H9 (cell line): Measurements from ENCODE around the gene BARX1. TPM values are rescaled to one million over a fixed set of nuclear protein-coding genes. Genes with fewer than 3 reads are reported as not detected.

Experiments used
- DNase-seq: peaks from one replicate; pipeline ENCODE4 v3.0.0-alpha.2; 2017
- H2AFZ ChIP-seq: one replicate; pipeline ENCODE4 v1.6.1; 2013; ENCODE audit warnings: mild to moderate bottlenecking, low read length, control low read depth, moderate library complexity
- H2AK5ac ChIP-seq: 2 replicates; pipeline ENCODE4 v1.6.1; 2013; ENCODE audit warnings: low read length, control low read depth, mixed read lengths; ENCODE audit not compliant: insufficient read length
- H2BK120ac ChIP-seq: one replicate; pipeline ENCODE4 v1.6.1; 2013; ENCODE audit warnings: low read depth, mild to moderate bottlenecking, low read length, control low read depth, inconsistent platforms; ENCODE audit not compliant: poor library complexity, severe bottlenecking
- H2BK12ac ChIP-seq: 2 replicates; pipeline ENCODE4 v1.6.1; 2013; ENCODE audit warnings: low read length, control low read depth, mixed read lengths, low read depth; ENCODE audit not compliant: insufficient read length
- H2BK15ac ChIP-seq: 2 replicates; pipeline ENCODE4 v1.6.1; 2013; ENCODE audit warnings: low read depth, low read length, control low read depth
- H2BK20ac ChIP-seq: one replicate; pipeline ENCODE4 v1.6.1; 2013; ENCODE audit warnings: low read depth, mild to moderate bottlenecking, low read length, control low read depth, inconsistent platforms; ENCODE audit not compliant: poor library complexity, severe bottlenecking
- H2BK5ac ChIP-seq: 2 replicates; pipeline ENCODE4 v1.6.1; 2013; ENCODE audit warnings: low read length, control low read depth, mixed read lengths; ENCODE audit not compliant: insufficient read length
- H3K14ac ChIP-seq: 2 replicates; pipeline ENCODE4 v1.6.1; 2013; ENCODE audit warnings: low read length, control low read depth; ENCODE audit not compliant: insufficient read depth
- H3K18ac ChIP-seq: 2 replicates; pipeline ENCODE4 v1.6.1; 2013; ENCODE audit warnings: low read depth, mild to moderate bottlenecking, mixed read lengths, low read length, control low read depth; ENCODE audit not compliant: insufficient read length
- H3K23ac ChIP-seq: 2 replicates; pipeline ENCODE4 v1.6.1; 2013; ENCODE audit warnings: low read length, control low read depth, mixed read lengths, low read depth; ENCODE audit not compliant: insufficient read length
- H3K23me2 ChIP-seq: 2 replicates; pipeline ENCODE4 v1.6.1; 2013; ENCODE audit warnings: low read depth, mild to moderate bottlenecking, mixed read lengths, low read length, control low read depth; ENCODE audit not compliant: insufficient read length, poor library complexity, severe bottlenecking
- H3K27ac ChIP-seq: 2 replicates; pipeline ENCODE4 v1.5.1; 2013; ENCODE audit warnings: low read length, control low read depth, mixed read lengths, low read depth; ENCODE audit not compliant: insufficient read length
- H3K27me3 ChIP-seq: 2 replicates; pipeline ENCODE4 v1.6.1; 2013; ENCODE audit warnings: low read length, control low read depth, inconsistent platforms; ENCODE audit not compliant: insufficient read depth
- H3K4ac ChIP-seq: 2 replicates; pipeline ENCODE4 v1.6.1; 2013; ENCODE audit warnings: low read depth, mild to moderate bottlenecking, control low read depth, inconsistent platforms, low read length, moderate library complexity
- H3K4me1 ChIP-seq: 2 replicates; pipeline ENCODE4 v1.6.1; 2013; ENCODE audit warnings: low read length, control low read depth, inconsistent platforms; ENCODE audit not compliant: insufficient read depth
- H3K4me2 ChIP-seq: 2 replicates; pipeline ENCODE4 v1.6.1; 2013; ENCODE audit warnings: low read length, control low read depth, mixed read lengths; ENCODE audit not compliant: insufficient read length, insufficient read depth
- H3K56ac ChIP-seq: 2 replicates; pipeline ENCODE4 v1.6.1; 2013; ENCODE audit warnings: low read depth, mild to moderate bottlenecking, mixed read lengths, low read length, control low read depth; ENCODE audit not compliant: insufficient read length
- H3K79me1 ChIP-seq: 2 replicates; pipeline ENCODE4 v1.6.1; 2013; ENCODE audit warnings: low read depth, mild to moderate bottlenecking, moderate library complexity, low read length, control low read depth, inconsistent platforms; ENCODE audit not compliant: insufficient read depth, poor library complexity, severe bottlenecking
- H3K79me2 ChIP-seq: 2 replicates; pipeline ENCODE4 v1.6.1; 2013; ENCODE audit warnings: low read length, control low read depth, inconsistent platforms; ENCODE audit not compliant: insufficient read depth
- H3K9ac ChIP-seq: 2 replicates; pipeline ENCODE4 v1.6.1; 2013; ENCODE audit warnings: low read length, control low read depth, mixed read lengths; ENCODE audit not compliant: insufficient read length; ENCODE audit errors: extremely low read depth
- H3K9me3 ChIP-seq: one replicate; pipeline ENCODE4 v1.6.1; 2013; ENCODE audit warnings: low read depth, low read length, inconsistent platforms; ENCODE audit not compliant: control insufficient read depth
- H3T11ph ChIP-seq: one replicate; pipeline ENCODE4 v1.6.1; 2013; ENCODE audit warnings: mild to moderate bottlenecking, low read length, control low read depth, inconsistent platforms
- H4K20me1 ChIP-seq: one replicate; pipeline ENCODE4 v1.6.1; 2013; ENCODE audit not compliant: control insufficient read depth, insufficient read length, insufficient read depth
- H4K5ac ChIP-seq: 2 replicates; pipeline ENCODE4 v1.6.1; 2013; ENCODE audit warnings: low read depth, mild to moderate bottlenecking, mixed read lengths, low read length, control low read depth; ENCODE audit not compliant: insufficient read length
- H4K8ac ChIP-seq: replicated peaks from 2 replicates; pipeline ENCODE4 v1.6.1; 2013; ENCODE audit warnings: low read length, control low read depth, mixed read lengths, low read depth; ENCODE audit not compliant: insufficient read length
- H4K91ac ChIP-seq: 2 replicates; pipeline ENCODE4 v1.6.1; 2013; ENCODE audit warnings: low read depth, mild to moderate bottlenecking, moderate library complexity, mixed read lengths, low read length, control low read depth; ENCODE audit not compliant: insufficient read length
- H3K27ac Mint-ChIP-seq, 3 experiments: 2 replicates in 2 of 3; 3 replicates in 1 of 3; pipeline ENCODE4 v1.8.0; 2020 to 2021; ENCODE audit warnings: mixed read lengths in 3 of 3, mild to moderate bottlenecking in 1 of 3, moderate library complexity in 1 of 3
- H3K27me3 Mint-ChIP-seq: 2 replicates; pipeline ENCODE4 v1.8.0; 2021; ENCODE audit warnings: low read depth, mild to moderate bottlenecking, moderate library complexity, mixed read lengths
- H3K36me3 Mint-ChIP-seq, 3 experiments: 2 replicates in 2 of 3; 3 replicates in 1 of 3; pipeline ENCODE4 v1.8.0; 2020 to 2021; ENCODE audit warnings: low read depth in 3 of 3, mixed read lengths in 3 of 3; ENCODE audit not compliant: insufficient read depth in 1 of 3
- H3K4me1 Mint-ChIP-seq, 2 experiments: 2 replicates each; pipeline ENCODE4 v1.8.0; 2020; ENCODE audit warnings: mixed read lengths in 2 of 2
- H3K4me3 Mint-ChIP-seq, 2 experiments: 2 replicates in 1 of 2; 3 replicates in 1 of 2; pipeline ENCODE4 v1.8.0; 2020 to 2021; ENCODE audit warnings: mild to moderate bottlenecking in 2 of 2, mixed read lengths in 2 of 2, moderate library complexity in 1 of 2
- H3K9me3 Mint-ChIP-seq, 2 experiments: 2 replicates in 1 of 2; 3 replicates in 1 of 2; pipeline ENCODE4 v1.8.0; 2020; ENCODE audit warnings: mild to moderate bottlenecking in 2 of 2, mixed read lengths in 2 of 2, moderate library complexity in 1 of 2
- CTCF ChIP-seq: fragments of 200-600 bp; sonication (generic); conservative IDR thresholded peaks from 3 replicates; pipeline ENCODE4 v1.8.0; 2021; ENCODE audit warnings: antibody characterized with exemption, mild to moderate bottlenecking
- WGBS: extraction: QIAGEN DNeasy Blood & Tissue Kit; methylation state at CpG from one replicate; pipeline ENCODE4 v1.1.7; 2013; ENCODE audit warnings: missing lambda C conversion rate, low lambda C conversion rate, mixed read lengths; ENCODE audit not compliant: insufficient read length; ENCODE audit errors: extremely low coverage; 5-methylcytosine and 5-hydroxymethylcytosine counted together
- total RNA-seq: library from RNA; stranded (reverse); gene quantifications from 2 replicates; pipeline ENCODE4 v1.2.1, GENCODE V29; 2021

Gene BARX1
- total RNA-seq, 1 experiment from 2014 or later: 1.2 TPM

DNA sequence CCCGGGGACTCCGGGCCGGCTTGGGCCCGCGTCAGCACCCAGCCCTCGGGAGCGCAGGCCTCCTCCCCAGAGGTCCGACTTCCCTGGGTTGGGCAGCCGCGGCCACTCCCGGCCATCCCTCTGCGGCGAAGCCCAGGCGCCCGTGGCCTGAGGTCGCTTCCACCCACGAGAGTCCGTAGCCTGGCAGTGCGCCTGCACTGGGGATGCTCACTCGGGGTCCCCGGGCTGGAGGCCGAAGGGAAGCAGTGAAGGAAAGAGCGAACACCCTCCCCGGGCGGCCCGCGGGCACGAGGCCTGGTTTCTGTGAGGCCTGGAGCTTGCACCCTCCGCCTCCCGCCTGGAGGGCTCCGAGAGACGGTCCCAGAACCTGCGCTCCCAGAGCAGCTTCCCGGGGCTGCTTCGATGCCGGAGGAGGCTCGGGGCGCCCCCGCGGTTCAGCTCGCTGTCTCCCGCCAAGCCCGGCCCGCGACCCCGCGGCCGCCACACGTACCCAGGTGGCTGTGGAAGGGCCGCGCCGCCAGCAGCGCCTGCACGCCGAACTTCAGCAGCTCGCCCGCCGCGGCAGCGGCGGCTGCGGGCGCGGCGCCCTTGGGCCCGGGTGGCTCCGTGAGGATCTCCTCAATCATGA is 607 bp downstream of the BARX1 start:
- H2BK15ac ChIP-seq: no peak overlapping the region
- H2BK20ac ChIP-seq: no peak overlapping the region
- no peak overlapping the region for H2BK120ac ChIP-seq
- no peak overlapping the region for H2AK5ac ChIP-seq
- H3K27me3 Mint-ChIP-seq: peaks cover 94% of the 10 kb centered on the region
- 0 out of 7 replicates have a peak, but pooled peaks cover 0 to 4% (median 0%) of the 10 kb centered on the region in 3 experiments for H3K36me3 Mint-ChIP-seq
- no peak overlapping the region for H4K91ac ChIP-seq
- H3K79me1 ChIP-seq: no peaks in the 10 kb centered on the region
- TF ChIP-seq CTCF: no peak
- no peak overlapping the region for H3K23ac ChIP-seq
- peaks cover 37 to 58% of the 10 kb centered on the region in 2 experiments for H3K4me1 Mint-ChIP-seq
- no peak overlapping the region for H3K4ac ChIP-seq
- H2BK12ac ChIP-seq: no peak overlapping the region
- no peaks in the 10 kb centered on the region for H3K79me2 ChIP-seq
- H4K20me1 ChIP-seq: no peaks in the 10 kb centered on the region
- H2BK5ac ChIP-seq: no peak overlapping the region
- peaks cover 90% of the 10 kb centered on the region for H3K27me3 ChIP-seq
- H3K27ac ChIP-seq: no peak overlapping the region
- no peak overlapping the region for H2AFZ ChIP-seq
- peak overlapping the region; percentile 30 for H3K4me2 ChIP-seq
- peak; percentile 53 for DNase-seq
- H3K9me3 ChIP-seq: no peaks in the 10 kb centered on the region
- H3K4me1 ChIP-seq: no peaks in the 10 kb centered on the region; the same call in 1 of the 2 replicates
- peaks cover 4 to 18% of the 10 kb centered on the region in 2 experiments; a peak in 3 of 5 replicates for H3K9me3 Mint-ChIP-seq
- no peak overlapping the region for H3T11ph ChIP-seq
- no CpG with 5 or more reads among the region's 67 CpGs for WGBS
- no peak overlapping the region for H4K8ac ChIP-seq
- H3K4me3 Mint-ChIP-seq: peak overlapping the region; percentile 19 to 44; a peak in 2 of 5 replicates
- no peak overlapping the region for H3K56ac ChIP-seq
- peaks cover 18% of the 10 kb centered on the region for H3K23me2 ChIP-seq
- no peak overlapping the region for H4K5ac ChIP-seq
- no peak overlapping the region for H3K9ac ChIP-seq
- H3K14ac ChIP-seq: no peak overlapping the region
- H3K27ac Mint-ChIP-seq: no peak overlapping the region
- H3K18ac ChIP-seq: no peak overlapping the region
